Tibial nerve (tissue), 4 donors: ENCODE data around the gene CCDC40. TPM values are rescaled to one million over a fixed set of nuclear protein-coding genes. Genes with fewer than 3 reads are reported as not detected.

ENCODE experiments used
- DNase-seq, 2 donors: peaks; one replicate each; pipeline ENCODE4 v3.0.0-alpha.2; 2019; ENCODE audit warnings: low spot score in 2 of 2
- H3K27ac ChIP-seq, 4 donors: fragments of 200-600 bp; sonication (generic) in 3 of 4; one replicate each; pipeline ENCODE4 v1.5.1; 2017 to 2019; ENCODE audit warnings: mild to moderate bottlenecking in 1 of 4
- H3K27me3 ChIP-seq, 2 donors: fragments of 200-600 bp; sonication (generic) in 1 of 2; one replicate each; pipeline versions ENCODE4 v1.5.1 to v1.6.0; 2017 to 2019
- H3K36me3 ChIP-seq, 3 donors: fragments of 200-600 bp; sonication (generic); one replicate each; pipeline ENCODE4 v1.5.1; 2018 to 2019
- H3K4me1 ChIP-seq, 4 donors: fragments of 200-600 bp; sonication (generic) in 3 of 4; one replicate each; pipeline ENCODE4 v1.5.1; 2017 to 2019
- H3K4me3 ChIP-seq, 4 donors: fragments of 200-600 bp; sonication (generic) in 3 of 4; one replicate each; pipeline ENCODE4 v1.5.1; 2017 to 2019; ENCODE audit warnings: mild to moderate bottlenecking in 1 of 4, moderate library complexity in 1 of 4
- H3K9me3 ChIP-seq, 4 donors: fragments of 200-600 bp; sonication (generic) in 3 of 4; one replicate each; pipeline ENCODE4 v1.5.1; 2017 to 2019
- EP300 ChIP-seq, 2 donors: sonication (generic); formaldehyde crosslinking; IDR thresholded peaks; one replicate each; pipeline ENCODE4 v1.6.1; 2017; ENCODE audit warnings: antibody characterized with exemption in 2 of 2, mild to moderate bottlenecking in 1 of 2
- POLR2A ChIP-seq, 2 donors: fragments of 450-650 bp; IDR thresholded peaks; one replicate each; pipeline ENCODE4 v1.6.1; 2017; ENCODE audit warnings: antibody characterized with exemption in 2 of 2, mild to moderate bottlenecking in 2 of 2, moderate library complexity in 2 of 2
- WGBS, 2 donors: methylation state at CpG; one replicate each; pipeline ENCODE4 v1.1.5; 2018; 5-methylcytosine and 5-hydroxymethylcytosine counted together
- total RNA-seq, 4 donors: library from RNA; depleted of rRNA; stranded (reverse); fragments of >200 nt; gene quantifications; one replicate each; pipeline ENCODE4 v1.1.0, GENCODE V29; 2016
- TF ChIP-seq, protein P1 (sequence below), 5 experiments: fragments of 200-600 bp in 3 of 5; fragments of 450-650 bp in 2 of 5; sonication (generic) in 3 of 5; IDR thresholded peaks; one replicate each; pipeline ENCODE4 v1.5.1; 2016 to 2019; ENCODE audit warnings: antibody characterized with exemption in 5 of 5, mild to moderate bottlenecking in 3 of 5, moderate library complexity in 2 of 5

Gene CCDC40
- total RNA-seq, 4 donors from 2014 or later: 7.1 to 13.8 (median 12.0) TPM

DNA sequence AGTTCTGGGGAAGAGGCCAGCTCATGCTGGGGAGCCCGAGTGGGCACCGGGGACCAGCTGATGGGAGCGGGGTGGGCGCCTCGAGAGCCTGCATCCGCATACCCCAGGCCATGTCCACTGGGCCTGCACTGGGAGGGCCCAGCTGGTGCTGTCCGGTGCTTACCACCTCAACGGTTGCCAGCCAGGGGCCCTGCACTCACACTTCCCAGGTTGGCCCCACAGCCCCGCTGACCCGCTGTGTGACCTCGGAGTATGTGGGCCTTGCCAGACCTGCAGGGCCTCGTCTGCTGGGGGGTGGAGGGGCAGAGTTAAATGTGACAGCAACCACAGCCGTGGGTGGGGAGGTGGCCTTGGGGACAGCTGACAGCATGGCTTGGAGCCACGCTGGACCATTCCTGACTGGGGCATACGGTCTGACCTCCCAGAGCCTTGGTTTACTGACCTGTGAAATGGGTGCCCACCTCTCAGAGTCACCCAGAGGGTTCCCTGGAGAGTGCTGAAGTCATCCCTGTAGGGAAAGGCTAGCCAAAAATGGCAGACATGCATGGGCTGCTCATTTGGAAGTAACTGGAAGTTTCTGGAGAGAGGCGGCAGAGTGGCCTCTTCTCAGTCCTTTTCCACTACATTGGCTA lies 59.5 kb downstream of the CCDC40 start:
- H3K27ac ChIP-seq: no peak overlapping the region
- H3K27me3 ChIP-seq: no peaks in the 10 kb centered on the region
- H3K4me3 ChIP-seq: no peak overlapping the region
- DNase-seq: no peak
- H3K9me3 ChIP-seq: no peaks in the 10 kb centered on the region
- TF ChIP-seq, protein P1, sequence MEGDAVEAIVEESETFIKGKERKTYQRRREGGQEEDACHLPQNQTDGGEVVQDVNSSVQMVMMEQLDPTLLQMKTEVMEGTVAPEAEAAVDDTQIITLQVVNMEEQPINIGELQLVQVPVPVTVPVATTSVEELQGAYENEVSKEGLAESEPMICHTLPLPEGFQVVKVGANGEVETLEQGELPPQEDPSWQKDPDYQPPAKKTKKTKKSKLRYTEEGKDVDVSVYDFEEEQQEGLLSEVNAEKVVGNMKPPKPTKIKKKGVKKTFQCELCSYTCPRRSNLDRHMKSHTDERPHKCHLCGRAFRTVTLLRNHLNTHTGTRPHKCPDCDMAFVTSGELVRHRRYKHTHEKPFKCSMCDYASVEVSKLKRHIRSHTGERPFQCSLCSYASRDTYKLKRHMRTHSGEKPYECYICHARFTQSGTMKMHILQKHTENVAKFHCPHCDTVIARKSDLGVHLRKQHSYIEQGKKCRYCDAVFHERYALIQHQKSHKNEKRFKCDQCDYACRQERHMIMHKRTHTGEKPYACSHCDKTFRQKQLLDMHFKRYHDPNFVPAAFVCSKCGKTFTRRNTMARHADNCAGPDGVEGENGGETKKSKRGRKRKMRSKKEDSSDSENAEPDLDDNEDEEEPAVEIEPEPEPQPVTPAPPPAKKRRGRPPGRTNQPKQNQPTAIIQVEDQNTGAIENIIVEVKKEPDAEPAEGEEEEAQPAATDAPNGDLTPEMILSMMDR (IDR thresholded peaks at IDR 0.05): no peak
- TF ChIP-seq EP300 (IDR thresholded peaks at IDR 0.05) (no peak), POLR2A (IDR thresholded peaks at IDR 0.05) (no peak)
- no peaks in the 10 kb centered on the region for H3K36me3 ChIP-seq
- H3K4me1 ChIP-seq: peaks cover 0 to 9% (median 6%) of the 10 kb centered on the region in 4 donors
- WGBS, 2 donors: 90 to 93% methylated on average over 1 to 12 of the region's 16 CpGs

DNA sequence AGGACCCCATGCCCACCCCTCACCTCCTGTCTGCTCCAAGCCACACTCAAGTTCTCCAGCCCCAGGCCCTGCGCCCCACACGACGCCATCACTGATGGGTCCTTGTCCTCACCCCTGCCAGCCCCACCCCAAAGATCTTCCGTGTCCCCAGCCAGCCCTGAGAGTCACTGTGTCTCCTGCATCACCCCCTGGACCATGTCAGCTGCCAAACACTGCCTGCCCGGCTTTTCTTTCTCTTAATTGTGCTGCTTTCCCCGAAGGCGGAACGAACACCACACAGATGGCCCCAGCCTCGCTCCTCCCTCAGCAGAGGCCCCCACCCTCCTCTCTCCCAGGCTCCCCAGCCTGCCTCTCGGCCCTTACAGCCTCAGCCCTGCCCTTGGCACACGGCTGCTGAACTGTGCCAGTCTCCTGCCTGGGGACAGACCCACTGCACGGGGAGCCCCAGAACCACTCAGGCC lies 60.1 kb downstream of the CCDC40 start:
- WGBS, 2 donors: 50 to 57% methylated on average over 12 of the region's 12 CpGs
- Histone ChIP-seq H3K9me3 (no peaks in the 10 kb centered on the region), H3K4me3 (no peak overlapping the region), H3K4me1 (peaks cover 0 to 10% (median 6%) of the 10 kb centered on the region in 4 donors), H3K27ac (no peak overlapping the region), H3K27me3 (no peaks in the 10 kb centered on the region), H3K36me3 (no peaks in the 10 kb centered on the region)
- no peak for DNase-seq
- TF ChIP-seq EP300 (IDR thresholded peaks at IDR 0.05): no peak
- TF ChIP-seq, protein P1 (IDR thresholded peaks at IDR 0.05): no peak
- TF ChIP-seq POLR2A (IDR thresholded peaks at IDR 0.05): no peak

GRCh38 chr17:80097127-80097621 lies 60.7 kb downstream of the CCDC40 start:
- no peaks in the 10 kb centered on the region for H3K9me3 ChIP-seq
- H3K36me3 ChIP-seq: no peaks in the 10 kb centered on the region
- TF ChIP-seq, protein P1 (IDR thresholded peaks at IDR 0.05): no peak
- TF ChIP-seq POLR2A (IDR thresholded peaks at IDR 0.05) (no peak), EP300 (IDR thresholded peaks at IDR 0.05) (no peak)
- no peak for DNase-seq
- H3K4me1 ChIP-seq: peaks cover 0 to 13% (median 10%) of the 10 kb centered on the region in 4 donors
- H3K27me3 ChIP-seq: no peaks in the 10 kb centered on the region
- WGBS, 2 donors: 86 to 89% methylated on average over 17 of the region's 17 CpGs
- H3K27ac ChIP-seq: no peak overlapping the region
- no peak overlapping the region for H3K4me3 ChIP-seq

- Histone ChIP-seq H3K27me3 (no peaks in the 10 kb centered on the region), H3K27ac (no peak overlapping the region), H3K36me3 (no peaks in the 10 kb centered on the region), H3K4me1 (peaks cover 0 to 16% (median 15%) of the 10 kb centered on the region in 4 donors), H3K9me3 (no peaks in the 10 kb centered on the region), H3K4me3 (no peak overlapping the region)
- DNase-seq: no peak
- TF ChIP-seq POLR2A (IDR thresholded peaks at IDR 0.05) (no peak), EP300 (IDR thresholded peaks at IDR 0.05) (no peak)
- TF ChIP-seq, protein P1 (IDR thresholded peaks at IDR 0.05): no peak
- 90 to 94% methylated on average over 23 of the region's 23 CpGs for WGBS, 2 donors
Observed at GRCh38 chr17:80097844-80098691, 61.6 kb downstream of the CCDC40 start.
